Measurements from ENCODE around the gene AK9.

- no peak for TF ChIP-seq CTCF (IDR thresholded peaks at IDR 0.05)
- TF ChIP-seq EZH2 (IDR thresholded peaks at IDR 0.05): no peak
- no peak for TF ChIP-seq EZH2phosphoT487 (IDR thresholded peaks at IDR 0.05)
These were observed 10.2 kb upstream of the AK9 start for GRCh38 chr6:109701221-109701620.

All from neural progenitor cell (in vitro differentiated cells).